GM12878 (cell line): Measurements from ENCODE around the gene DPM2. TPM values are rescaled to one million over a fixed set of nuclear protein-coding genes. Genes with fewer than 3 reads are reported as not detected.
A peak's percentile ranks its signal among the peaks of the same experiment; 100 is the strongest.

Source experiments
- ATAC-seq: fragments of 200-7000 bp; cut with Tn5 transposase; 3 replicates; pipeline ENCODE4 v1.9.1; 2020; ENCODE audit warnings: mild to moderate bottlenecking, moderate library complexity
- BruUV-seq: library from RNA; stranded (reverse); fragments of 400-500 nt; replicated peaks from 2 replicates; lab custom pipeline; 2021; lab: Mats Ljungman, UMichigan
- CTCF ChIA-PET: fragments of 300-600 bp; sonication (Branson Sonifier 250); formaldehyde crosslinking; extraction: SDS; loops from one replicate; lab custom pipeline; 2021; ENCODE audit warnings: inconsistent platforms; lab: Yijun Ruan, JAX
- POLR2A ChIA-PET: fragments of 350-600 bp; formaldehyde crosslinking; extraction: SDS; loops from one replicate; lab custom pipeline; 2021; ENCODE audit warnings: inconsistent platforms; lab: Charles Lee
- RAD21 ChIA-PET: fragments of 300-600 bp; sonication (Branson Sonifier 250); formaldehyde crosslinking; loops from one replicate; lab custom pipeline; 2023; ENCODE audit warnings: antibody characterized with exemption; ENCODE audit not compliant: unreplicated experiment; lab: Charles Lee
- SMC1A ChIA-PET: fragments of 300-600 bp; sonication (Branson Sonifier 250); formaldehyde crosslinking; loops from one replicate; lab custom pipeline; 2023; ENCODE audit not compliant: unreplicated experiment, uncharacterized antibody; lab: Charles Lee
- DNase-seq: peaks from one replicate; pipeline ENCODE4 v3.0.0-alpha.2; 2011; ENCODE audit warnings: low read depth, low spot score
- FAIRE-seq: peaks from 3 replicates; lab custom pipeline; 2011; peaks lifted over from hg19 to GRCh38; lab: Jason Lieb, UNC
- H2AFZ ChIP-seq: 2 replicates; pipeline ENCODE4 v1.6.0; 2011; ENCODE audit warnings: low read depth, low read length, control low read depth; ENCODE audit not compliant: control insufficient read depth
- H3K27ac ChIP-seq: 2 replicates; pipeline ENCODE4 v1.5.1; 2011; ENCODE audit warnings: control low read depth; ENCODE audit not compliant: control insufficient read depth, insufficient read depth
- H3K27me3 ChIP-seq, 2 experiments: replicated peaks in 1 of 2; 2 replicates each; pipeline versions ENCODE4 v1.6.0 to v1.6.1; 2011; ENCODE audit warnings: low read length in 1 of 2; ENCODE audit not compliant: control insufficient read depth in 2 of 2, insufficient read depth in 2 of 2
- H3K36me3 ChIP-seq, 2 experiments: 2 replicates each; pipeline ENCODE4 v1.5.1; 2011; ENCODE audit warnings: low read length in 1 of 2; ENCODE audit not compliant: control insufficient read depth in 2 of 2, insufficient read depth in 2 of 2
- H3K4me1 ChIP-seq: 2 replicates; pipeline ENCODE4 v1.6.1; 2011; ENCODE audit warnings: mild to moderate bottlenecking, low read length, moderate library complexity, mixed read lengths; ENCODE audit not compliant: control insufficient read depth, insufficient read depth
- H3K4me2 ChIP-seq: 2 replicates; pipeline ENCODE4 v1.6.0; 2011; ENCODE audit warnings: control low read depth; ENCODE audit not compliant: control insufficient read depth, insufficient read depth
- H3K4me3 ChIP-seq: fragments of 200-600 bp; sonication (generic); 2 replicates; pipeline ENCODE4 v1.5.1; 2016
- H3K79me2 ChIP-seq: 2 replicates; pipeline ENCODE4 v1.6.0; 2011; ENCODE audit warnings: low read length; ENCODE audit not compliant: control insufficient read depth, insufficient read depth
- H3K9ac ChIP-seq: 2 replicates; pipeline ENCODE4 v1.8.0; 2011; ENCODE audit warnings: low read length, control low read depth, mixed read lengths; ENCODE audit not compliant: control insufficient read depth, insufficient read depth
- H3K9me3 ChIP-seq: replicated peaks from 3 replicates; pipeline ENCODE4 v1.5.1; 2011; ENCODE audit warnings: mild to moderate bottlenecking, low read length; ENCODE audit not compliant: control insufficient read depth, insufficient read depth
- H4K20me1 ChIP-seq: 2 replicates; pipeline ENCODE4 v1.6.0; 2011; ENCODE audit not compliant: control insufficient read depth, insufficient read depth
- BCL3 ChIP-seq: IDR thresholded peaks from 2 replicates; pipeline ENCODE4 v1.6.1; 2011; ENCODE audit warnings: borderline replicate concordance, low read depth, mild to moderate bottlenecking, moderate library complexity, low read length; ENCODE audit not compliant: insufficient read depth, poor library complexity, severe bottlenecking
- POLR2A ChIP-seq: IDR thresholded peaks from 2 replicates; pipeline ENCODE4 v1.6.1; 2011; ENCODE audit warnings: low read depth, mild to moderate bottlenecking, low read length
- SUZ12 ChIP-seq: fragments of 200-600 bp; sonication (generic); IDR thresholded peaks from one replicate; pipeline ENCODE4 v1.6.1; 2018; ENCODE audit warnings: antibody characterized with exemption, mild to moderate bottlenecking; ENCODE audit not compliant: unreplicated experiment
- ZBED1 ChIP-seq: IDR thresholded peaks from 2 replicates; pipeline ENCODE4 v1.6.1; 2016; ENCODE audit warnings: borderline replicate concordance
- WGBS: methylation state at CpG from one replicate; pipeline ENCODE4 v1.1.6; 2016; ENCODE audit warnings: low lambda C conversion rate; ENCODE audit not compliant: insufficient replicate concordance, insufficient coverage; ENCODE audit errors: missing lambda C conversion rate; 5-methylcytosine and 5-hydroxymethylcytosine counted together
- in situ Hi-C: fragments of 300-500 bp; cut with MboI; formaldehyde crosslinking; loops from 9 replicates; pipeline ENCODE4 v1.14.3; 2018; ENCODE audit warnings: mixed read lengths
- intact Hi-C: fragments of 100-400 bp; cut with micrococcal nuclease; formaldehyde crosslinking; loops from one replicate; pipeline ENCODE4 v1.14.2; 2022; ENCODE audit not compliant: unreplicated experiment
- polyA plus RNA-seq, 11 experiments: library from polyadenylated mRNA; depleted of rRNA in 4 of 11; unstranded in 6 of 11; stranded (reverse) in 5 of 11; fragments of >200 nt; fragmentation: Nextera tagmentation in 4 of 11; fragmentation: Illumina TruSeq in 1 of 11; extraction: Ambion mirVana in 4 of 11; extraction: Trizol in 1 of 11; gene quantifications; 1 replicate in 1 of 11; 2 replicates in 10 of 11; pipeline versions ENCODE4 v1.2.1 to v1.2.3, GENCODE V29; 2011 to 2016; ENCODE audit warnings: inconsistent platforms in 2 of 11, missing spikeins in 2 of 11, low read depth in 1 of 11
- total RNA-seq, 4 experiments: library from RNA; depleted of rRNA in 3 of 4; stranded (reverse); fragments of >200 nt in 3 of 4; fragmentation: Illumina TruSeq in 1 of 4; extraction: Trizol in 1 of 4; gene quantifications; 2 replicates each; pipeline versions ENCODE4 v1.2.1 to v1.2.3, GENCODE V29; 2013 to 2021

Gene DPM2
- total and polyA plus RNA-seq, 10 of the 15 experiments (the other 5 are each of a cell fraction or from before 2014, with no cell fraction given), result 22.7 to 77.9 (median 44.7) TPM

- no peak overlapping the region for H3K27ac ChIP-seq
- peaks cover 8% of the 10 kb centered on the region for H3K4me1 ChIP-seq
- DNase-seq (no peak), ATAC-seq (no peak), FAIRE-seq (no peak)
- H3K9ac ChIP-seq, result no peak overlapping the region
- H4K20me1 ChIP-seq, result peaks cover 2% of the 10 kb centered on the region; the same call in 1 of the 2 replicates
- H3K9me3 ChIP-seq, result no peaks in the 10 kb centered on the region
- RAD21 ChIA-PET, result interaction anchor here (0.6 kb wide), 1 partner anchor 135 kb away, joined by 3 read pairs; no protein-coding TSS in a partner anchor
- SMC1A ChIA-PET, result interaction anchor here (1.2 kb wide), 1 partner anchor 190 kb away, joined by 4 read pairs; the partner anchor contains the start of gene TOR2A
- POLR2A ChIA-PET, result interaction anchor here (0.7 kb wide), 1 partner anchor 84 kb away, joined by 3 read pairs; no protein-coding TSS in a partner anchor
- no peaks in the 10 kb centered on the region for H3K36me3 ChIP-seq
- no peak overlapping the region for H3K4me3 ChIP-seq
- TF ChIP-seq BCL3 (peak; percentile 67), POLR2A (peak; percentile 65), ZBED1 (no peak), SUZ12 (no peak)
- BruUV-seq, result no TSS peak
- no peaks in the 10 kb centered on the region for H3K79me2 ChIP-seq
- CTCF ChIA-PET, result interaction anchor here (1.5 to 9.4 kb wide), 2 partner anchors 54 to 110 kb away, joined by 6 to 91 read pairs; no protein-coding TSS in a partner anchor
- H2AFZ ChIP-seq, result no peak overlapping the region
- WGBS, result 72% methylated on average over 22 of the region's 22 CpGs
- in situ Hi-C loops, result loop anchor here (5.0 kb wide), 1 partner anchor 423 kb away; no protein-coding TSS in a partner anchor
- no peak overlapping the region for H3K4me2 ChIP-seq
- peaks cover 2 to 4% of the 10 kb centered on the region in 2 experiments; a peak in 3 of 4 replicates for H3K27me3 ChIP-seq
- intact Hi-C loops, result no loop called here
Measured at GRCh38 chr9:127924736-127925444, 12.8 kb downstream of the DPM2 start.
